NCI-H524 (cell line): Measurements from ENCODE around the gene ARHGAP30.
"Not testable (repeated sequence)": the region's sequence is repeated elsewhere in the genome, so short reads cannot be mapped to it uniquely, and the experiment has no call there.

ENCODE experiments used
- DNase-seq, 2 experiments: peaks; one replicate each; lab custom pipeline; 2025; lab: John Stamatoyannopoulos, UW

ARHGAP30 gene, protein sequence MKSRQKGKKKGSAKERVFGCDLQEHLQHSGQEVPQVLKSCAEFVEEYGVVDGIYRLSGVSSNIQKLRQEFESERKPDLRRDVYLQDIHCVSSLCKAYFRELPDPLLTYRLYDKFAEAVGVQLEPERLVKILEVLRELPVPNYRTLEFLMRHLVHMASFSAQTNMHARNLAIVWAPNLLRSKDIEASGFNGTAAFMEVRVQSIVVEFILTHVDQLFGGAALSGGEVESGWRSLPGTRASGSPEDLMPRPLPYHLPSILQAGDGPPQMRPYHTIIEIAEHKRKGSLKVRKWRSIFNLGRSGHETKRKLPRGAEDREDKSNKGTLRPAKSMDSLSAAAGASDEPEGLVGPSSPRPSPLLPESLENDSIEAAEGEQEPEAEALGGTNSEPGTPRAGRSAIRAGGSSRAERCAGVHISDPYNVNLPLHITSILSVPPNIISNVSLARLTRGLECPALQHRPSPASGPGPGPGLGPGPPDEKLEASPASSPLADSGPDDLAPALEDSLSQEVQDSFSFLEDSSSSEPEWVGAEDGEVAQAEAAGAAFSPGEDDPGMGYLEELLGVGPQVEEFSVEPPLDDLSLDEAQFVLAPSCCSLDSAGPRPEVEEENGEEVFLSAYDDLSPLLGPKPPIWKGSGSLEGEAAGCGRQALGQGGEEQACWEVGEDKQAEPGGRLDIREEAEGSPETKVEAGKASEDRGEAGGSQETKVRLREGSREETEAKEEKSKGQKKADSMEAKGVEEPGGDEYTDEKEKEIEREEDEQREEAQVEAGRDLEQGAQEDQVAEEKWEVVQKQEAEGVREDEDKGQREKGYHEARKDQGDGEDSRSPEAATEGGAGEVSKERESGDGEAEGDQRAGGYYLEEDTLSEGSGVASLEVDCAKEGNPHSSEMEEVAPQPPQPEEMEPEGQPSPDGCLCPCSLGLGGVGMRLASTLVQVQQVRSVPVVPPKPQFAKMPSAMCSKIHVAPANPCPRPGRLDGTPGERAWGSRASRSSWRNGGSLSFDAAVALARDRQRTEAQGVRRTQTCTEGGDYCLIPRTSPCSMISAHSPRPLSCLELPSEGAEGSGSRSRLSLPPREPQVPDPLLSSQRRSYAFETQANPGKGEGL

DNA sequence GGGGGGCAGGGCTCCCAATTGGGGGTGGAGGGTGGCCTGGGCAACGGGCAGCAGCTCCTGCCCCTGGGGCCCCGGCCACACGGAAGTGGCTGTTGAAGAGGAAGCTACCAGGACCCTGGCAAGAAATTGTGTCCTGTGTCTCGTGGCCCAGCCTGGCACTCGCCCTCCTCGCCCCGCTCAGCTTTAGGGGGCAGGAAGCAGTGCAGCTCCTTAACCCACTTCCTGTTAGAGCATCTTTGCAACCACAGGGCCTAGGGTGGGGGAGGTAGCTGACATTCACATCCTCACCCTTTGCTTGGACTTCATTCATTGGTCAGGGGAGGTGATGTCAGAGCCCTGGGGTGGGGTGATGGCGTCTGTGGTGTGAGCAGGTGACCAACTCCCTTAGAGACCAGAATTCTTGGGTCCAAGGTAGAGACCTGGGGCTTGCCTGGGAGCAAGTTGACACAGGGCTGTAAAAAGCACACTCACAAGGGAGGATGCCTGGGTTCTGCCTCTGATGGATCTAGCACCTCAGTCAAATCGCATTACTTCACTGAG lies at the start of gene ARHGAP30:
Gene ARHGAP30, minus strand, starts transcription at position 161 of the 540 bp plus-strand sequence. CDS start 267 bp downstream, outside the sequence.
- DNase-seq, result no peak

DNA sequence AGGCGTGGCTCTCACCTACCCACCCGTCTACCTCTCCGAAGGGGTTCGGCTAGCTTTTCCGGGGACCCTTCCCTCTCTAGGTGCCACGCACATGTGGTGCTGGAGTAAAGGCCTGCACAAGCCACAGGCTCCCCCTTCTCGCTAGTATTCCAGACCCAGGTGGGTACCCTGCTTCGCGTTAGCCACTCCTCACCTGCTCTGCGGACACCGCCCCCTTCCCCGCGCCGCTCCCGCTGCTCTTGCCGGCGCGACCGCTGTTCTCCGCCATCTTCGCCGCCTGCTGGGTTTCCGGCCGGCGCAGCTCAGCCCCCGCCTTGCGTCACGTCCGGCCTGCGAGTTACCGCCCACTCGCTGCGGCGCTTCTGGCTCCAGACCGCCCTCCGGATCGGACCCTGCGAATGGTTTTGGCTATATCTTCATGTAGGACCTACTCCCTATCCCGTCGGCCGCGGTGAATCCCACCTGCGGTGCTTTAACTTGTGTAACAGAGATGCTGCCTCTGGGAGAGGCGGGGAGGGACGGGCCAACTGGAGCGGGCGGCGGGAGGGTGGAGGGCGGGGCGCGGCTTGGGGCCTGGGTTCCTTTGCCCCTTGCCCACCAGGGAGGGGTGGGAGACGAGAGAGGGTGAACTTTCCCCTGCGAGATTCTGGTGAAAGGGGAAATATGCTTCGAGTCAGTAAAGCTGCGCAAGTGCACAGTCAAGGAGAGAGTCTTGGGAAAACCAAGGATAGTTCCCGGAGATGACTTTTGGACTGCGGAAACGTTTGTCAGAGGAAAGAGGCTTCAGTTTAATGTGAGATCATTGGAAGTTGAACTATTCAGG lies 48.3 kb upstream of the ARHGAP30 start, which contains the start of the genes NIT1 and PFDN2:
Gene NIT1, plus strand, starts transcription at position 347 of the 823 bp plus-strand sequence. Its CDS starts 72 bp downstream, at position 419.
Gene PFDN2, minus strand, starts transcription at position 279 of the 823 bp plus-strand sequence. Its CDS starts 11 bp downstream, at position 268.
- DNase-seq, result peak; percentile 35 to 57

DNA sequence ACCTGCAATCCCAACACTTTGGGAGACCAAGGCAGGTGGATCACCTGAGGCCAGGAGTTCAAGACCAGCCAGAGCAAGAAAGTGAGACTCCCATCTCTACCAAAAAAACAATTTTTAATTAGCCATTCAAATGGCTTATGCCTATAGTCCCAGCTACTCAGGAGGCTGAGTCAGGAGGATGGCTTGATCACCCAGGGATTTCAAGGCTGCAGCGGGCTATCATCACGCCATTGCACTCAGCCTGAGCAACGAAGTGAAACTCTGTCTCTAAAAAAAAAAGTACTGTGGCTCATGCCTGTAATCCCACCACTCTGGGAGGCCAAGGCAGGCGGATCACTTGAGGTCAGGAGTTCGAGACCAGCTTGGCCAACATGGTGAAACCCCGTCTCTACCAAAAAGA lies 46.3 kb upstream of the ARHGAP30 start:
- DNase-seq, result not testable (repeated sequence)

DNA sequence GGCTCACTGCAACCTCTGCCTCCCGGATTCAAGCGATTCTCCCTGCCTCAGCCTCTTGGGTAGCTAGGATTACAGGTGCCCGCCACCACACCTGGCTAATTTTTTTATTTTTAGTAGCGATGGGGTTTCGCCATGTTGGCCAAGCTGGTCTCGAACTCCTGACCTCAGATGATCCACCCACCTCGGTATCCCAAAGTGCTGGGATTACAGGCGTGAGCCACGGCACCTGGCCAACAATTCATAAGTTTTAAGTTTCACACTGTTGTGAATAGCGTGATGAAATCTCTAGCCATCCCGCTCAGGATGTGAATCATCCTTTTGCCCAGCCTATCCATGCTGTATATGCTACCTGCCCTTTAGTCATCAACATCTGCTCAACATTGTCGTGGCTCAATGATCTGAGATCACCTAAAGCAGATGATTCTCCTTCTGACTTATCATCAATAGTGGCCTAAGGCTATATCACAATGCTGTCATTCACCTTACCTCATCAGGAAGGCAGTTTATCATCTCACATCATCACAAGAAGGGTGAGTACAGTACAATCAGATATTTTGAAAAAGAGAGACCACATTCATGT lies 45.5 kb upstream of the ARHGAP30 start:
- no peak for DNase-seq

DNA sequence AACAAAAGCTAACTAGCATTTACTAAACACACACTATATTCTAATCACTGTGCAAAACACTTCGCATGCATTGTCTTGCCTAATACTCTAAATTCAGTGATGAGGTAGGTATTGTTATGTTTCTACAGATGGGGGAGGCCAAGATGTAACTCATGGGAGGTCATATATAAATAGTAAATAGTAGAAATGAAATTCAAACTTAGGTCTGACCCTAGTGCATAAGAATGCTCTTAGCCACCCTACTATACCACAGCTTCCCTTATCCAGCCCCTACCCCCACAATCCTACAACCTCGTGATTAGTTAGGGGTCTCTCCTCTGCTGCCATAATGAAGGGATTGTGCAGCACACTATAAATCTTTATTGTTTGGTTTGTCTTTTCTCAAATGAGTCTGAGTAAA lies 44.9 kb upstream of the ARHGAP30 start:
- no peak for DNase-seq

DNA sequence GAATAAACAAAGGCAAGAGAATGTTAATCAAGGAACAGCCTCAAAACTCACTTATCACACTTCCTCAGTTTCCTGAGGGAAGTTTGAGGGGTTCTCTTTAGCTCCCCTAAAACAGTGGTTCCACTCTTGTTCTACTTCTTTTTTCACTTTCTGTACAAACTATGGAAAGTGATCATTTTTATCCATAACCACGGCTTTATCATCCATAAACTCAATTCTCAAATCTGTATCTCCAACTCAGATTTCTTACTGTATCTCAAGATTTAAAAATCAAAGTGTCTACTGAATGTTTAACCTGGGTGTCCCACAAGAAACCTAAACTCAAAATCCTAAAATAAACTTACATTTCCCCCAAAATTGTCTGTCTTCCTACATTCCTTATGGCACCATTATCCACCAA lies 44.2 kb upstream of the ARHGAP30 start:
- no peak for DNase-seq

DNA sequence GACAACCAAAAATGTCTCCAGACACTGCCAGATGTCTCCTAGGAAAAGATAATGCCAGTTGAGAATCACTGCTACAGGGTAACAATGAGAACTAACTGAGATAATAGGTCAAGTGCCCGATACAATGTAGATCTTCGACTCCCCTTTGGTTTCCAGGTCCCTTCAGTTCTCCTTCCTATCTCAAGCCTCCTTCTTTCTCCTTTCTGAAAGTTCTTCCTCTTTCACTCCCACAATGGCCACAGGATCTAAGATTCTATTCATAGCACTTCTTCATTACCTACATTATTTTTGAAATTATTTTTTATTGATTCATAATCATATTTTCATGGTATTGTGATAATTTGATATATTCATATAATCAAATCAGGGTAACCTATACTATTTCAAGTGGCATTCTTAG lies 41.8 kb upstream of the ARHGAP30 start:
- DNase-seq, result no peak

DNA sequence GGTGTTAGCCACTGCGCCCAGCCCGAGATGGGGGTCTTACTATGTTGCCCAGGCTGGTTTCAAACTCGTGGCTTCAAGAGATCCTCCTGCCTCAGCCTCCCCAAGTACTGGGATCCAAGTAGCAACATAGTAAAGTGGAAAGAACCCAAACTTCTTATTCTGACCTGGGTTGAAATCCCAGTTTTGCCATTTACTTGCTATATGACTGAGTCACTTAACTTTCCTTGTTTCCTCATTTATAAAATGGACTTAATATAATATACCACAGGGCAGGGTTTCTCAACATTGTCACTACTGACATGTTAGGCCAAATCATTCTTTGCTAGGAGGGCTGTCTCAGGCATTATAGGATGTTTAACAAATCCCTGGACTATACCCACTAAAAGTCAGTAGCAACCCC lies 41.4 kb upstream of the ARHGAP30 start:
- no peak for DNase-seq

DNA sequence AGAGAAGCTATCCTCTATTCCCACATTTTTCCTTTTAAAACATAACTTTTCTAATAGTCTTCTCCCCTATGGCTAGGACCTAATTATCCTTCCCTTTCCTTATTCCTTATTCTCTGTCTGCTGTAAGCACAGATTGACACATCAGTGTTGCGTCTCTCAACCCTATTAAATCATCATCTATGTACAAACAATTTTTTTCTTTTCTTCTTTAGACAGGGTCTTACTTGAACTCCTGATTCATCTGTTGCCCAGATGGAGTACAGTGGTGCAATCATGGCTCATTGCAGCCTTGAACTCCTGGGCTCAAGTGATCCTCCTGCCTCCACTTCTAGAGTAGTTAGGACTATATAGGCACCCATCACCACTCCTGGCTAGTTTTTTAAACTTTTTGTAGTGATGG lies 36.7 kb upstream of the ARHGAP30 start:
- no peak for DNase-seq

DNA sequence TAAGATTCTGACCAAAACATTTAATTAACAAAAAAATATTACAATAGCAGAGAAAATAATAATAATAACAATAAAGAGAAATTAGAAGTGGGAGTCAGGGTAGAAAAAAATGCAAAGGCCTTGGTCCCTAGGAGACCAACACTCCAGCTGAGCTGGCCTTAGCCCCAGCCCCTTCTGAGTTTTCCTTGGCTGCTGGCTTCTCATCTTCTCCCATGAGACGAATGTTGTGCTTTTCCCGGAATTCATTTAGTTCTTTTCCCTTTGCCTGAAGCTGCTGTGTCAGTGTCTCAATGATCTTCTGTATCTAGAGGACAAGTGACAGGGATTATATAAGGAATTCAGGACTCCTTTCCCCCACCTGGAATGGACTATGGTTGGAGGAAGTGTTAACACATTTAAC lies 30.9 kb upstream of the ARHGAP30 start:
- no peak for DNase-seq

DNA sequence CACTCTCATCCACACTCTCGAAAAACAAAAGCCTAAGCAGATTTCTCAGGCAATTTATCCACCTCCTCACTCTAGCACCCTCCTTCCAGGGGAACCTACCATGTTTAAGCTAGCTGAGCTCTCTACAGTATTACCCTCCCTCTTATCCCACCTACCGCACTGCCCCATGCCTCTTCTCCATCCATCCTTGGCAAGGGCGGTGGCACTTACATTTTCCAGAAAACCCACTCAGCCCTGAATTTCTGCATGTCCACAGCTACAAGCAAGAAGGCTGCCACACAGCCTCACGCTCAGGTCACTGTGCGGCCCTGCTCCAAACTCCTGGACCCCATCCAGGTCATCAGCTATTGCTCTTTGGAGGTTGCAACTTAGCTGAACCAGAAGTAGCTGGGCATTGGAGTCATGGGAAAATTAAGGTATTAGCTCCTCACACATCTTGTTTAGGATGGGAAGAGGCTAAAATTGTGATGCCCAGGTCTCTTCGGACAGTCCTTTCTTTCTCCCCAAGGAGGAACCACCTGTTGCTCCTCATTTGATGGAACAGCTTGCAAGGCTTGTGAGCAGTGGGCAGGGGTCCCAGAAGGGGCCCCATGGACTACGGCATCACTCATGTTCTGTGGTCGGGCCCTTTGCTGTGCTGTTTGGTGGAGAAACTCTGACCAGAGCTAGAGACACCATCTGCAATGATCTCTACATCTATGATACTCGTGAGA lies 29.6 kb upstream of the ARHGAP30 start:
- DNase-seq, result no peak

DNA sequence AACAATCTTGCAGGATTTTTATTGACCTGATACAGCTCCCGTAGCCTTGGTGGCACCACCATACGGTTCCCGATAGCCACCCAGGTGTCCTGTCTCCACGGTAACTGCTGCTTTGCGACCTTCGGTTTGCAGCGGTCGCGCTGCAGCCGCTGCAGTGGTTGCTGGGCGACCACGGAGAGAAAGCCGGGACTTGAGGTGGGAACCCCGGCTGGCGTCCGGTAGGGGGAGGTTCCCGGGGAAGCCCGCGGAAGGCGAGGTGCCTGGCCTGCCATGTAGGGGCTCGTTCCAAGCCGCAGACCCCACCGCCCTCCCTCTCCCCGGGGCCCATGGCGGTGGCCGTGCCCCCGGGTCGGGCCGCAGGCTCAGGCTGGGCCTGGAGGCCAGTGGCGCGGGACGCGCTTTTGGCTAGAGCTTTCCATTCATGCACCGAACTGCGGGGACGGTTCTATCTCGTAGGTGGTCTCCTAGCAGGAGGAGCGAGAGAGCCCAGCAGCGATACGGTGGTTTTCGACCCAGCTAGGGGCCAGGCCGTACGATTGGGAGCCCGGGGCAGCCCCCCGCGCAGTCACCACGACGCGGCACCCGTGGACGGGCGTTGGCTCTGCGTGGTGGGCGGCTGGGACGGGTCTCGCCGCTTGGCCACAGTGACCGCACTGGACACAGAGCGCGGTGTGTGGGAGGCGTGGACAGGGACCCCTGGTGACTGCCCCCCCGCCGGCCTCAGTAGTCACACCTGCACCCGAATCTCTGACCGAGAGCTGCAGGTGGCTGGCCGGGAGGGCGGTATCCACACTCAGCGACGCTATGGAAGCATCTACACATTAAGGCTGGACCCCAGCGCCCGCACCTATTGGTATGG lies 28.7 kb upstream of the ARHGAP30 start, which contains the start of gene KLHDC9:
Gene KLHDC9, plus strand, starts transcription at position 152 of the 859 bp plus-strand sequence. Its CDS starts 175 bp downstream, at position 327.
- DNase-seq, result peak; percentile 81 to 92

DNA sequence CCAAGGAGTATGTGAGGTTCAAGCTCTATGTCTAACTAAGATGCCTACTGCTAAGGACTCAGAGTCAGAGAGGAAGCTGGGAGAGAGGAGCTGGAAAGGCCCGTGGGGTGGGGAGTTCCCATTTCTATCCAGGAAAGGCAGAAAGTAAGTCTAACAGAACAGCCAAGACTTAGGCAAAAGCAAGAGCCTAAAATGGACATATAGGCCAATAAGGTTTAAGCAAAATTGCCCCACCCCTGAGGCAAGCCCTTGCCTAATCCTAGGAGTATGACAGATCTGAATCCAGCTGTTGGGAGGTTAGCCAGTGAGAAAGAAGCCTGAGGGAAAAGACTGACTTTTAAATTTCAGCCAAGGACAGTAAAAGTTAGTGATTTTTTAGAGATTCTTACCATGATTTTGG lies 26.8 kb upstream of the ARHGAP30 start:
- no peak for DNase-seq

DNA sequence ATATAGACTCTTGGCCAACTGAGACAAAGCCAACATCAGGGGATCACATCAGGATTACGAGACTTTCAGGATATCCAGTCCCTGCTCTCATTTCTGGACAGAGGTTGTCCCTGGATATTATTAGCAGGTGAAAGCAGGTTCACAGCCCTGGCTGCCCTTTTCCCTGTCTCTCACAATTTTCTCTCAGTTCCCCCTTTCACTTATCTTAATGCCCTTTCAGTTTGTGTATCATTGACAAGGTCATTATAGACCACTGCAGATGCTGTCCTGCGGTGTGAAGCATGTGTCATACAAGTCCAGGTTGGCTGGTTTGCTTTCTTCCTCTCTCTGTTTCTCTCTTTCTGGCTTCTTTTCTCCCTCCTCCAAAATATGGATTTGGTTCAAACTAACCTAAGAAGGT lies 26.3 kb upstream of the ARHGAP30 start:
- DNase-seq, result no peak

DNA sequence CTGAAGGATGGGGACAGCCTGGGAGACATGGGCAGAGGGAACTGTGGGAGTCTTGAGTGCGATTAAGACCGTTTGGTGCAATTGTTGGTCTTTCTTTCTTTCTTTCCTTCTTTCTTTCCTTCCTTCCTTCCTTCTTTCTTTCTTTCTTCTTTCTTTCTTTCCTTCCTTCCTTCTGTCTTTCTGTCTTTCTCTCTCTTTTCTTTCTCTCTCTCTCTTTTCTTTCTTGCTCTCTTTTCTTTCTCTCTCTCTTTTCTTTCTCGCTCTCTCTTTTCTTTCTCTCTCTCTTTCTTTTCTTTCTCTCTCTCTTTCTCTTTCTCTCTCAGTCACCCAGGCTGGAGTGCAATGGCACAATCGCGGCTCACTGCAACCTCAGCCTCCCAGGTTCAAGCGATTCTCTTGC lies 25.5 kb upstream of the ARHGAP30 start:
- DNase-seq, result no peak

DNA sequence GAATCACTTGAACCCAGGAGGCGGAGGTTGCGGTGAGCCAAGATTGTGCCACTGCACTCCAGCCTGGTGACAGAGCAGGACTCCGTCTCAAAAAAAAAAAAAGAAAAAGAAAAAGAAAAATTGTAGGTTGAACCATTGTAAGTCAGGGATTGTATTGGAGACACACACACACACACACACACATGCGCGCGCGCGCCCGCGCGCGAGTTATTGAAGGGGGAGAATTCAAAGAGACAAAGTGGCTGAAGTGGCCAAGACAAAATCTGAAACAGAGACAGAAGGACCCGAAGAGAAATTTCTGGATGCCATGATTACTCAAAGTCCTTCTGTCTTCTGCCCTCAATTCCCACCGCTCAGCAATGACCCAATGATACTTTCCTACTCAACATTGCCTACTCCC lies 24.8 kb upstream of the ARHGAP30 start:
- DNase-seq, result no peak

DNA sequence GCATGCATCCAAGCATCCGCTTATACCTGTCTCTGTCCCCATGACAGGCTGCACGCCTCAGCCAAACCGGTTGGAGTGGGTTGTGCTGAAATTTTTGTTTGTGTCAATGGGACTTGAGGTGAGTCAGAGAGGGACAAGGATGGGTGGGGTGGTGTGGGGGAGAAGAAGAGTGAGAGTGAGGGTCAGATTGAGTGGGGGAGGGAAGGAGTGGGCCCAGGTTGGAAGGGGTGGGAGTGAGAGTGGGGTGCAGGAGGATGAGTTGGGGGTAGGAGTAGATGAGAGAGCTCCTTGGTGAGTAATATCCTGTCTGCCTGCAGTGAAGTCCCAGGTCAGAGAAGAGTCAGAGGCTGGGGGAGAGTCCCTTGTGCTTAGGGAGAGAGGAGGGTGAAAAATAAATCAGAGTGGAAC lies 22.9 kb upstream of the ARHGAP30 start:
- DNase-seq, result no peak

DNA sequence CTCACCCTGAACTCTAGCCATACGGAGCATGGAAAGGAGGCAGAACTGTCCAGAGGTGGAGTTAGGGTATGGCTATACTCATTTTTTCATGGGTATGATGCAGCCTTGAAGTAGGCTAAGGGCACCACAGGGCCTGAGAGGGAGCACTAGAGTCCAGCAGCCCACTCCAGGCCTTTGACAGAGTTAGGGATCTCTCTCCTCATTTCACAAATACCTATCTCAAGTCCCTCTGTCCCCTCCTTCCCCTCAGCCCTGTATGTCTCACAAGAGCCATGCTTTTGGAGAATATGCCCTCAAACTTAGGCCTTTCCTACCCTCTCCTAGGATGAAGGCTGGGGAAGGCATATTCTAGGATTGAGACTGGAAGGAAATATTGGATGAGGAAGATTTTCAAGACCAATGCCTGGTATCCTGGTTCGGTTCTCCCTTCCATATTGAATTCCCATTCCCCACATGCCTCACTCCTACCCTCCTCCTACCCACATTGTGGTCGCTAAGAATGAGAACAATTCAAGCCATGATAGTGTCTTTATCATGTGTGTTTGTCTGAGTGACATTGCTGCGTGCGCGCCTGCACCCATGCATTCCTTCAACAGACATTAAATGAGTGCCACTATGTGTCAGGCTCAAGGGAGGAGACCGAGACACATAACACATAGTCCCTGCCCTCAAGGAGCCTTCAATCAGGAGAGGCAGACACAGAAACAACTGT lies 22.3 kb upstream of the ARHGAP30 start:
- no peak for DNase-seq
